Calu3 (cell line): ENCODE results near the gene CTNNA2. TPM values are rescaled to one million over a fixed set of nuclear protein-coding genes. Genes with fewer than 3 reads are reported as not detected.

ENCODE experiments used
- BruUV-seq: library from RNA; stranded (reverse); fragments of 400-500 nt; replicated peaks from 2 replicates; lab custom pipeline; 2021; lab: Mats Ljungman, UMichigan
- CTCF ChIA-PET: fragments of 300-600 bp; sonication (Branson Sonifier 250); formaldehyde crosslinking; loops from one replicate; lab custom pipeline; 2022; ENCODE audit warnings: antibody characterized with exemption; lab: Charles Lee
- DNase-seq: peaks from one replicate; pipeline ENCODE4 v3.0.0; 2022
- H3K27ac Mint-ChIP-seq: one replicate; pipeline ENCODE4 v1.8.0; 2022; ENCODE audit warnings: mixed read lengths; ENCODE audit not compliant: unreplicated experiment
- H3K27me3 Mint-ChIP-seq: one replicate; pipeline ENCODE4 v1.8.0; 2022; ENCODE audit warnings: mixed read lengths; ENCODE audit not compliant: unreplicated experiment
- H3K36me3 Mint-ChIP-seq: one replicate; pipeline ENCODE4 v1.8.0; 2022; ENCODE audit warnings: mild to moderate bottlenecking, moderate library complexity, mixed read lengths; ENCODE audit not compliant: insufficient read depth, unreplicated experiment
- H3K4me1 Mint-ChIP-seq: one replicate; pipeline ENCODE4 v1.8.0; 2022; ENCODE audit warnings: mild to moderate bottlenecking, low read depth, mixed read lengths; ENCODE audit not compliant: unreplicated experiment
- H3K4me3 Mint-ChIP-seq: one replicate; pipeline ENCODE4 v1.8.0; 2022; ENCODE audit warnings: mild to moderate bottlenecking, low read depth, moderate library complexity, mixed read lengths; ENCODE audit not compliant: unreplicated experiment
- H3K9me3 Mint-ChIP-seq: one replicate; pipeline ENCODE4 v1.8.0; 2022; ENCODE audit warnings: low read depth, mixed read lengths; ENCODE audit not compliant: unreplicated experiment
- CTCF ChIP-seq: fragments of 200-600 bp; IDR thresholded peaks from one replicate; pipeline ENCODE4 v1.8.0; 2022; ENCODE audit warnings: antibody characterized with exemption; ENCODE audit not compliant: unreplicated experiment
- intact Hi-C: fragments of 100-400 bp; cut with micrococcal nuclease; formaldehyde crosslinking; loops from one replicate; pipeline ENCODE4 v1.10.0; 2022; ENCODE audit not compliant: unreplicated experiment
- total RNA-seq: library from RNA; stranded (reverse); gene quantifications from 2 replicates; pipeline ENCODE4 v1.2.3, GENCODE V29; 2022

The CTNNA2 gene
- total RNA-seq, 1 experiment from 2014 or later: not detected

- H3K27ac Mint-ChIP-seq: no peak overlapping the region
- no peak for DNase-seq
- intact Hi-C loops: no loop called here
- TF ChIP-seq CTCF: no peak
- no peaks in the 10 kb centered on the region for H3K36me3 Mint-ChIP-seq
- H3K4me1 Mint-ChIP-seq: no peaks in the 10 kb centered on the region
- CTCF ChIA-PET: no interaction called here
- H3K4me3 Mint-ChIP-seq: no peak overlapping the region
- H3K9me3 Mint-ChIP-seq: peaks cover 5% of the 10 kb centered on the region
- no TSS peak for BruUV-seq
- no peaks in the 10 kb centered on the region for H3K27me3 Mint-ChIP-seq
Observed at GRCh38 chr2:79611448-79612016, 98.7 kb downstream of the CTNNA2 start.

- TF ChIP-seq CTCF: no peak
- Mint-ChIP-seq H3K27ac (no peak overlapping the region), H3K27me3 (no peaks in the 10 kb centered on the region), H3K9me3 (peaks cover 3% of the 10 kb centered on the region), H3K4me1 (no peaks in the 10 kb centered on the region), H3K36me3 (no peaks in the 10 kb centered on the region), H3K4me3 (no peak overlapping the region)
- DNase-seq: no peak
- CTCF ChIA-PET: no interaction called here
- intact Hi-C loops: no loop called here
- no TSS peak for BruUV-seq
Observed at GRCh38 chr2:79612999-79613398, 100.1 kb downstream of the CTNNA2 start.

- Mint-ChIP-seq H3K36me3 (no peaks in the 10 kb centered on the region), H3K4me1 (no peaks in the 10 kb centered on the region), H3K4me3 (no peak overlapping the region), H3K27ac (no peak overlapping the region), H3K27me3 (no peaks in the 10 kb centered on the region), H3K9me3 (peaks cover 12% of the 10 kb centered on the region)
- TF ChIP-seq CTCF: no peak
- no peak for DNase-seq
- intact Hi-C loops: no loop called here
- CTCF ChIA-PET: no interaction called here
- BruUV-seq: no TSS peak
Observed at GRCh38 chr2:79619442-79619841, 106.6 kb downstream of the CTNNA2 start.

GRCh38 chr2:79619976-79620375 is 107.1 kb downstream of the CTNNA2 start:
- H3K36me3 Mint-ChIP-seq: no peaks in the 10 kb centered on the region
- no peak for TF ChIP-seq CTCF

More at GRCh38 chr2:79619976-79620375, 107.1 kb downstream of the CTNNA2 start:
- intact Hi-C loops: no loop called here
- CTCF ChIA-PET: no interaction called here
- Mint-ChIP-seq H3K27ac (no peak overlapping the region), H3K27me3 (no peaks in the 10 kb centered on the region), H3K4me3 (no peak overlapping the region), H3K4me1 (no peaks in the 10 kb centered on the region), H3K9me3 (peaks cover 16% of the 10 kb centered on the region)
- no TSS peak for BruUV-seq
- no peak for DNase-seq
